ENCODE data around the gene UBR4. TPM values are rescaled to one million over a fixed set of nuclear protein-coding genes. Genes with fewer than 3 reads are reported as not detected.

Gene UBR4
- total RNA-seq, 1 experiment from 2014 or later, result 131 TPM

- no peak overlapping the region for H2AK5ac ChIP-seq (ENCODE audit: insufficient read length, low read length)
- H3K27me3 ChIP-seq (ENCODE audit: insufficient read depth, low read length), result no peaks in the 10 kb centered on the region
- no peak for DNase-seq
- H4K5ac ChIP-seq (ENCODE audit: insufficient read length, low read depth, low read length), result no peak overlapping the region
- H3K4me3 Mint-ChIP-seq, result no peak overlapping the region
- H3K27ac ChIP-seq (ENCODE audit: insufficient read length, low read depth, low read length), result no peak overlapping the region
- no peaks in the 10 kb centered on the region for H3K9me3 ChIP-seq (ENCODE audit: control insufficient read depth, low read depth, low read length)
- no peaks in the 10 kb centered on the region for H3K79me1 ChIP-seq (ENCODE audit: insufficient read depth, low read depth, low read length, poor library complexity, severe bottlenecking)
- no peak overlapping the region for H3K18ac ChIP-seq (ENCODE audit: insufficient read length, low read depth, low read length)
- no peaks in the 10 kb centered on the region for H3K4me1 ChIP-seq (ENCODE audit: insufficient read depth, low read length)
- H3K79me2 ChIP-seq (ENCODE audit: insufficient read depth, low read length), result no peaks in the 10 kb centered on the region
- H2BK5ac ChIP-seq (ENCODE audit: insufficient read length, low read length), result no peak overlapping the region
- no peak overlapping the region for H3K4ac ChIP-seq (ENCODE audit: low read depth, low read length)
- no peak overlapping the region for H2BK15ac ChIP-seq (ENCODE audit: low read depth, low read length)
- no peak overlapping the region for H2AFZ ChIP-seq (ENCODE audit: low read length)
- peak overlapping the region; percentile 64 for H3K14ac ChIP-seq (ENCODE audit: insufficient read depth, low read length)
- H3K36me3 Mint-ChIP-seq (ENCODE audit: insufficient read depth in 1 of 3, low read depth in 3 of 3), result no peaks in the 10 kb centered on the region
- H3K27me3 Mint-ChIP-seq (ENCODE audit: low read depth), result peaks cover 5% of the 10 kb centered on the region; the same call in 1 of the 2 replicates
- no peak overlapping the region for H3K4me2 ChIP-seq (ENCODE audit: insufficient read depth, insufficient read length, low read length)
- no CpG with 5 or more reads among the region's 16 CpGs for WGBS (ENCODE audit: extremely low coverage, insufficient read length, low lambda C conversion rate)
- no peak overlapping the region for H2BK12ac ChIP-seq (ENCODE audit: insufficient read length, low read depth, low read length)
- H3K9ac ChIP-seq (ENCODE audit: extremely low read depth, insufficient read length, low read length), result no peak overlapping the region
- H2BK120ac ChIP-seq (ENCODE audit: low read depth, low read length, poor library complexity, severe bottlenecking), result no peak overlapping the region
- no peak overlapping the region for H4K8ac ChIP-seq (replicated peaks; ENCODE audit: insufficient read length, low read depth, low read length)
- H3K56ac ChIP-seq (ENCODE audit: insufficient read length, low read depth, low read length), result no peak overlapping the region
- TF ChIP-seq CTCF (conservative IDR thresholded peaks at IDR 0.05), result peak; percentile 22; the same call in 1 of the 3 replicates
- no peaks in the 10 kb centered on the region for H4K20me1 ChIP-seq (ENCODE audit: control insufficient read depth, insufficient read depth, insufficient read length)
- no peaks in the 10 kb centered on the region; a peak in 1 of 5 replicates for H3K9me3 Mint-ChIP-seq
- H3K27ac Mint-ChIP-seq, result peak overlapping the region in 1 of 3 experiments; percentile 33; a peak in 3 of 7 replicates
- H3T11ph ChIP-seq (ENCODE audit: low read length), result no peak overlapping the region
- no peak overlapping the region for H2BK20ac ChIP-seq (ENCODE audit: low read depth, low read length, poor library complexity, severe bottlenecking)
- H3K4me1 Mint-ChIP-seq, result peaks cover 7 to 19% of the 10 kb centered on the region in 2 experiments
- no peak overlapping the region for H4K91ac ChIP-seq (ENCODE audit: insufficient read length, low read depth, low read length)
- no peak overlapping the region for H3K23ac ChIP-seq (ENCODE audit: insufficient read length, low read depth, low read length)
- no peaks in the 10 kb centered on the region for H3K23me2 ChIP-seq (ENCODE audit: insufficient read length, low read depth, low read length, poor library complexity, severe bottlenecking)
Measured at GRCh38 chr1:19043579-19044443, 166.3 kb downstream of the UBR4 start.
